Measurements from ENCODE around the gene CCT8. TPM values are rescaled to one million over a fixed set of nuclear protein-coding genes. Genes with fewer than 3 reads are reported as not detected.

Gene CCT8
- total RNA-seq, 1 donor: 172 TPM

- no peak for TF ChIP-seq CTCF (IDR thresholded peaks at IDR 0.05; ENCODE audit: insufficient read depth, low read length)
- DNase-seq (ENCODE audit: low read depth): no peak
- H3K4me3 ChIP-seq (ENCODE audit: low read depth, low read length): no peak overlapping the region
Measured at GRCh38 chr21:29056538-29057050, 16.9 kb downstream of the CCT8 start.

GRCh38 chr21:29056005-29056404 lies 17.4 kb downstream of the CCT8 start:
- no peak for TF ChIP-seq CTCF (IDR thresholded peaks at IDR 0.05; ENCODE audit: insufficient read depth, low read length)
- no peak overlapping the region for H3K4me3 ChIP-seq (ENCODE audit: low read depth, low read length)
- DNase-seq (ENCODE audit: low read depth): no peak

GRCh38 chr21:29055080-29055479 lies 18.4 kb downstream of the CCT8 start:
- DNase-seq (ENCODE audit: low read depth): no peak
- TF ChIP-seq CTCF (IDR thresholded peaks at IDR 0.05; ENCODE audit: insufficient read depth, low read length): no peak

GRCh38 chr21:29053656-29054055 lies 19.8 kb downstream of the CCT8 start:
- no peak for TF ChIP-seq CTCF (IDR thresholded peaks at IDR 0.05; ENCODE audit: insufficient read depth, low read length)
- H3K4me3 ChIP-seq (ENCODE audit: low read depth, low read length): no peak overlapping the region
- DNase-seq (ENCODE audit: low read depth): no peak

More at GRCh38 chr21:29055080-29055479, 18.4 kb downstream of the CCT8 start:
- H3K4me3 ChIP-seq (ENCODE audit: low read depth, low read length): no peak overlapping the region

GRCh38 chr21:29053011-29053553 lies 20.4 kb downstream of the CCT8 start:
- H3K4me3 ChIP-seq (ENCODE audit: low read depth, low read length): no peak overlapping the region
- DNase-seq (ENCODE audit: low read depth): no peak
- no peak for TF ChIP-seq CTCF (IDR thresholded peaks at IDR 0.05; ENCODE audit: insufficient read depth, low read length)

GRCh38 chr21:29052224-29052623 lies 21.2 kb downstream of the CCT8 start:
- no peak for DNase-seq (ENCODE audit: low read depth)
- no peak overlapping the region for H3K4me3 ChIP-seq (ENCODE audit: low read depth, low read length)
- TF ChIP-seq CTCF (IDR thresholded peaks at IDR 0.05; ENCODE audit: insufficient read depth, low read length): no peak

- TF ChIP-seq CTCF (IDR thresholded peaks at IDR 0.05; ENCODE audit: insufficient read depth, low read length): no peak
- no peak for DNase-seq (ENCODE audit: low read depth)
- H3K4me3 ChIP-seq (ENCODE audit: low read depth, low read length): no peak overlapping the region
Measured at GRCh38 chr21:29034678-29035077, 38.8 kb downstream of the CCT8 start.
